Peyer's patch (tissue), 4 donors: ENCODE measurements around the gene NTN4.

Source experiments
- CTCF ChIP-seq, 6 experiments: fragments of 450-650 bp in 4 of 6; fragments of 200-600 bp in 2 of 6; sonication (generic) in 1 of 6; IDR thresholded peaks; one replicate each; pipeline ENCODE4 v1.5.1; 2017 to 2019; ENCODE audit warnings: antibody characterized with exemption in 6 of 6, mild to moderate bottlenecking in 3 of 6, moderate library complexity in 1 of 6
- POLR2A ChIP-seq, 2 donors: fragments of 450-650 bp; IDR thresholded peaks; one replicate each; pipeline ENCODE4 v1.5.1; 2017; ENCODE audit warnings: antibody characterized with exemption in 2 of 2, mild to moderate bottlenecking in 2 of 2, moderate library complexity in 2 of 2

DNA sequence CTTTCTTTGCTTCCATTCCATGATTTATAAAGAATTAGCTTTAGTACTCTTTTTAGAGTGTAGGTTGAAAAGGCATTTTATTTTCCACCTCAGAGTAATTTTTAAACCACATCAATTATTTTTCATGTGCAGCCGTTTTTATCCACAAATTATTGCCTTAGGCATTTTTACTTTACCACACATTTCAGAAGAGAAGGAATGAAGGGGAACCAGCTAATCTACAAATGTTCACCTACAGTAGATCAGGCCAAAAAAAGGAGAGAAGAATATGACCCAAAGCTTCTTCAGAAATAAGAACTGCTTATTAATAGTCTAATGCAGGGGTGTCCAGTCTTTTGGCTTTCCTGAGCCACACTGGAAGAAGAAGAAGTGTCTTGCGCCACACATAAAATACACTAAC is 19.8 kb upstream of the NTN4 start:
- no peak for TF ChIP-seq POLR2A (IDR thresholded peaks at IDR 0.05)
- TF ChIP-seq CTCF (IDR thresholded peaks at IDR 0.05): no peak
